Colonic mucosa (tissue), 4 donors: ENCODE measurements around the gene HOXB3. TPM values are rescaled to one million over a fixed set of nuclear protein-coding genes. Genes with fewer than 3 reads are reported as not detected.
A peak's percentile ranks its signal among the peaks of the same experiment; 100 is the strongest.

Experiments used
- DNase-seq: peaks from one replicate; pipeline ENCODE4 v3.0.0-alpha.2; 2020
- H3K27ac ChIP-seq: fragments of 200-600 bp; one replicate; pipeline ENCODE4 v1.8.0; 2021
- H3K27me3 ChIP-seq: fragments of 200-600 bp; one replicate; pipeline ENCODE4 v1.8.0; 2021
- H3K36me3 ChIP-seq: fragments of 200-600 bp; one replicate; pipeline ENCODE4 v1.8.0; 2021
- H3K4me1 ChIP-seq: fragments of 200-600 bp; one replicate; pipeline ENCODE4 v1.8.0; 2021; ENCODE audit warnings: mild to moderate bottlenecking
- H3K4me3 ChIP-seq: fragments of 200-600 bp; one replicate; pipeline ENCODE4 v1.8.0; 2021
- H3K9ac ChIP-seq, 2 donors: one replicate each; pipeline ENCODE4 v1.7.0; 2013; ENCODE audit warnings: control low read depth in 2 of 2, low read depth in 2 of 2, low read length in 2 of 2
- H3K9me3 ChIP-seq: fragments of 200-600 bp; one replicate; pipeline ENCODE4 v1.8.0; 2021
- CTCF ChIP-seq: fragments of 200-600 bp; IDR thresholded peaks from one replicate; pipeline ENCODE4 v1.8.0; 2022; ENCODE audit warnings: antibody characterized with exemption, mild to moderate bottlenecking
- intact Hi-C: fragments of 100-400 bp; cut with DNase I; formaldehyde crosslinking; loops from one replicate; pipeline ENCODE4 v1.14.1; 2022
- total RNA-seq, 2 donors: library from RNA; stranded (reverse); fragmentation: NEBNext Ultra II Directional in 1 of 2; extraction: Animal tissue kit (Norgen Biotek cat#: 25700) in 1 of 2; gene quantifications; one replicate each; pipeline ENCODE4 v1.2.1, GENCODE V29; 2021
- donor health status: healthy.
- donor health status: DM: no; HTN: no; CAD: no.
- donor health status: DM: no; HTN: no; CAD: no.

Gene HOXB3
- total RNA-seq, 2 donors from 2014 or later = 17.4 to 31.8 TPM

DNA sequence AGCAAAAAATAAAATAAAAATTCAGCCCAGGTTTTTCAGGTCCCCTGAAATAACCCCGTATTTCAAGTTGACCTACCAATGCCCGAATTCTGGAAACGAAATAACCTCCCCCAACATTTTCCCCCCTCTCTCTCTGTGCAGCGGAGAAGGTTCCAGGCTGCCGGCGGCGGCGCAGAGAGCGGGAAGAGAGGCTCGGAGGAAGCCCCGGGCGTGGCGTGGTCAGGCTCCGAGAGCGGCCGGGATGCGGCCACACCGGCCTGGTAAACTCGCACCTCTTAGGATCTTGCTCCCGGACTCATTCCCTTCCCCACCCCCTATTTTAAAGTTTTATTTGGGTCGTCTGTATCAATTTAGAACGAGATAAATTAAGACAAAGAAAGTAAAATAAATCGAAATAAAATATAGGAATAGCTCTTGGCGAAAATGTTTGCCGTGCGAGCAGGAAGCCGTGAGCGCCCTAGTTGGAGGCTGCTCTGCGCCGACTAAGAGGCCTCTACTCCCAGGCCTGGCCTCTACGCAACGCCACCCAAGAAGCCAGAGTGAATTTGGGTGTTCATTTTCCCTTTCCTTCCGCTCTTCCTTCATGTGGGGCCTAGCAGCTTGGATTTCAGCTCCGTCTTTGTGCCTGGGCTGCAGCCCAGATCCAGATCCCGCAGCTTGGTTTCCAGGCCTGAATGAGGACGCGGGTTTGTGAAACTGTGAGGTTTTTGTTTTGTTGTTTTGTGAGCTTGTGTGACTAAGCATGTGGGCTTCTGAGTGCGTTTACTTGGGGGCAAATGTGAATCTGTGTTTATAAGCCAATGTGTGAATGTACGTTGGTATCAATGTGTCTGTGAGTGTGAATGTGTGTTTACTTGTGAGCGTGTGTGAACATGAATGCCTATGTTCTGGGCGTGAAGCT is 16.2 kb upstream of the HOXB3 start:
- no peak for DNase-seq
- no peak overlapping the region for H3K27ac ChIP-seq
- intact Hi-C loops = no loop called here

GRCh38 chr17:48605409-48605919 is 15.4 kb upstream of the HOXB3 start:
- no peaks in the 10 kb centered on the region for H3K9me3 ChIP-seq
- H3K9ac ChIP-seq = peak overlapping the region; percentile 64 to 72
- no peak overlapping the region for H3K4me3 ChIP-seq
- no peaks in the 10 kb centered on the region for H3K27me3 ChIP-seq
- H3K27ac ChIP-seq = peak overlapping the region; percentile 89
- no peaks in the 10 kb centered on the region for H3K36me3 ChIP-seq
- no peak for TF ChIP-seq CTCF
- peaks cover 2% of the 10 kb centered on the region for H3K4me1 ChIP-seq
- intact Hi-C loops = no loop called here
- no peak for DNase-seq

More for the DNA sequence above, 16.2 kb upstream of the HOXB3 start:
- Histone ChIP-seq H3K36me3 (no peaks in the 10 kb centered on the region), H3K27me3 (no peaks in the 10 kb centered on the region), H3K4me1 (peaks cover 2% of the 10 kb centered on the region), H3K9me3 (no peaks in the 10 kb centered on the region), H3K4me3 (no peak overlapping the region), H3K9ac (peak overlapping the region in 1 of 2 donors; percentile 72)
- TF ChIP-seq CTCF = no peak

DNA sequence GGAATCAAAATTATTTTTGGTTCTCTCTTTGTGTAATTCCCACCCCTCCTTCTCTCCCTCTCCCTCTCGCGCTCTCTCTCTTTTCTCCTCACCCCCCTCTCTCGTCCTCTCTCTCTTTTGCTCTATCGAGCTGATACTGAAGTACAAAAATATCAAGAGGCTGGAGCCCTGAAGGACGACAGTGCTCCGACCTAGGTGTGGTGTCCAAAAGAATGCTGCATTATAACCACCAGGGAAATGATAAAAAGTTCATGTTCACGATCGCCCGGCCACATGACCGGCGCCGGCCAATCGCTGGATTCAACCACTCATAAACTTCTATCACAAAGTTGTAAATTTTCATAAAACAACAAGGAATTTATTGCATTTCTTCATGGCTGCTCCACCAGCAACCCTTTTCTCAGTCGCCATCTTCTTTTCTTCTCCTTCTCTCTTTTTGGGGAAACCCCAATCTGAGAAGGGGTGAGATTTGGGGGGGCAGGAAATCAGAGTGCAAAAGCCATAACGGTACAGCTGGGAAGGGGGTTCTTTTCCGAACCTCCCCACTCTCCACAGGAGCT is 14.8 kb upstream of the HOXB3 start, which contains the start of gene HOXB6:
TSS of gene HOXB6 (minus strand) at position 217 of the 560 bp plus-strand sequence. CDS start 6,836 bp downstream, outside the sequence.
- Histone ChIP-seq H3K27me3 (no peaks in the 10 kb centered on the region), H3K4me3 (peak within 1 kb of the TSS; percentile 41), H3K9ac (peak within 1 kb of the TSS; percentile 72 to 91)

GRCh38 chr17:48603959-48604769 is 14.1 kb upstream of the HOXB3 start:
- DNase-seq = peak; percentile 82
- no peak for TF ChIP-seq CTCF
- Histone ChIP-seq H3K9me3 (no peaks in the 10 kb centered on the region), H3K4me3 (peak overlapping the region; percentile 41), H3K27ac (peak overlapping the region; percentile 89), H3K4me1 (peaks cover 3% of the 10 kb centered on the region), H3K27me3 (no peaks in the 10 kb centered on the region), H3K9ac (peak overlapping the region; percentile 68 to 91), H3K36me3 (no peaks in the 10 kb centered on the region)
- intact Hi-C loops = no loop called here

More for the DNA sequence above, 14.8 kb upstream of the HOXB3 start, which contains the start of gene HOXB6:
- intact Hi-C loops = no loop called here
- no peaks in the 10 kb centered on the region for H3K36me3 ChIP-seq
- DNase-seq = peak; percentile 92
- peak within 1 kb of the TSS; percentile 89 for H3K27ac ChIP-seq
- H3K9me3 ChIP-seq = no peaks in the 10 kb centered on the region
- H3K4me1 ChIP-seq = peaks cover 2% of the 10 kb centered on the region
- TF ChIP-seq CTCF = no peak
